GM10266 (cell line): ENCODE data around the gene CXCL12.

Experiments used
- DNase-seq: peaks from one replicate; pipeline ENCODE4 v3.0.0; 2012; ENCODE audit errors: extremely low spot score
- CTCF ChIP-seq: IDR thresholded peaks from 2 replicates; pipeline ENCODE4 v1.5.1; 2012; ENCODE audit warnings: mild to moderate bottlenecking, low read depth; ENCODE audit not compliant: control insufficient read depth, insufficient read depth; ENCODE audit errors: missing control alignments

Gene CXCL12

DNA sequence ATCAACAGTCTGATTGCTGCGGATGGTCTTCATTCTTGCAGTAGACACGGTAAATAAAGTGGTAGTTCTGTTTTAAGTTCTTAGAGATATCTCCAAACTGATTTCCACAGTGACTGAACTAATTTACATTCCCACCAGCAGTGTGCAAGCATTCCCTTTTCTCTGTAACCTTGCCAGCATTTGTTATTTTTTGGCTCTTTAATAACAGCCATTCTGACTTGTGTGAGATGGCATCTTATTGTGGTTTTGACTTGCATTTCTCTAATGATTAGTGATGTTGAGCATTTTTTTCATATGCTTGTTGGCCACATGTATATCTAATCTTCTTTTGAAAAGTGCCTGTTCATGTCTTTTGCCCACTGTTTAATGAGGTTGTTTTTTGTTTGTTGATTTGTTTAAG, 30.2 kb upstream of the CXCL12 start:
- no peak for DNase-seq
- TF ChIP-seq CTCF, result no peak

DNA sequence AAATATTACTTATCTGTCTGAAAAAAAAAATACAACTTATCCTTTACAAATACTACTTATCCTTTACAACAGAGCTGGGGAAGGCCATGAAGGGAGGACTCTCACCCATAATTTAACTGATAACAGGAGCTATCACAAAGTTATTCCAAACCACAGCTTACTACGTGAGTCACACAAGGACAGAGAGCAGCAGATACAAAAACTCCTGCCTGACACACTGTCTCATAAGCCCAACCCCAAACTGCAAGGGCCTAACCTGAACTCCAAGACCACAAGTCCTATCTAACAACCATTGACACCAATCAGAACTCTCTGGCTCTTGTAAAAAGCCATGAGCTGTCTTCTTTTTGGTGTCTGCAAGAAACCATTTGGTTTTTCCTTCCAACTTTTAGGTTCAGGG, 28.5 kb upstream of the CXCL12 start:
- DNase-seq, result no peak
- no peak for TF ChIP-seq CTCF

- TF ChIP-seq CTCF, result no peak
- no peak for DNase-seq
Observed at GRCh38 chr10:44411251-44411650, 26.4 kb upstream of the CXCL12 start.

DNA sequence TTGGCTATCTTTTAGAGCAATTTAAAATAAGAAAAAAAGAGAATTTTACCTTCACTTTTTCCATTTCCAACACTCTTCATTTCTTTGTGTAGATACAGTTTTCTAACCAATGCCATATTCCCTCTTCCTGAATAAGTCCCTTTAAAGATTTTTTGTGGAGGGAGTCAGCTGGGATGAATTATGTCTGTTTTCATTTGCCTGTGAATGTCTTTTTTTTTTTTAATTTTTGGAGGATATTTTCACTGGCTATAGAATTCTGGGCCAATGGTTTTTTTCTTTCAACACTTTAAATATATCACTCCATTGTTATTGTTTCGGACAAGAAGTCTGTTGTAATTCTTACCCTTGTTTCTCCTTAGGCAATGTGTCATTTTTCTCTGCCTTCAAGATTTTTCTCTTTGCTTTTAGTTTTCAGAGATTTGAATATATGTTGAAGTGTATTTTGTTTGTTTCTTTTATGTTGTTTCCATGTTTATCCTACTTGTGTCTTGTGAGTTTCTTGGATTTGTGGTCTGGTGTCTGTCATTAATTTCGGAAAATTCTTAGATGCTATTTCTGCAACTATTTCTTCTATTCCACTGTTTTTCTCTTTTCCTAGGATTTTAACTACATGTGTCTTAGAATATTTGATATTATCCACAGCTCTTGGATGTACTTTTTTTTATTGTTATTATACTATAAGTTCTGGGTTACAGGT, 20.0 kb upstream of the CXCL12 start:
- no peak for TF ChIP-seq CTCF
- DNase-seq, result no peak

DNA sequence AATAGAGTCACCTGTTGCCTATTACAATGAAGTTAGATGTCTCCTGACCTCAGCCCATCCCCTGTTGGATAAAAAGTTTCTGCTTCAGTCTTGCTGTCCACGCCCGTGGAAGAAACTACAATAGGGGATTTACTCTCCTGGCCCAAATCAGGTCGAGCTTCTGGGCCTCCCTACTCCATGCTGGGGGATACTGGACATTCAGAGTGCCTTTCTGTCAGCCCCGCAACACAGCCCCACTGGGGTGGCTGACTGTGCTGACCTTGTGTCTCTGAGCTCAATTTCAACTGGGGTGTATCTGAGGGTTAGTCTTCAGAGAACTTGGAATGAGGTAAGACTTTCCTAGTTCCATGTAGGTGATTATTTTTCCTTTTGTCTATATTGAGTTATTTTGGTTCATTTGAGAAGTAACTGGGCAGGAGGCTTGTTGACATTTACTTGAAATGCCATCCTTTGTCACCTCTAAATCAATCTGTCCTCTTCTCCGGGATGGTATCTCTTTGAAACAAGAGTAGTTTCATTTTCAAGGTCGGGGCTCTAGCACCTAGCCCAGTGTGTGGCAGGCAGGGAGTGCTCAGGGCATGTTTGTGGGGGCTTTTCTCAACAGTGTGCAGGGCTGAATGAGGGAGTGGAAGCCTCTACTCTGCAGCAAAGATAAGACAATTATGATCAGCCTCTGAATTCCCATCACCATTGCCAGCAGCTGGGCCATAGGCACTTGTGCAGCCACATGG, 17.7 kb upstream of the CXCL12 start:
- no peak for TF ChIP-seq CTCF
- DNase-seq, result no peak

- DNase-seq, result no peak
- TF ChIP-seq CTCF, result no peak
Observed at GRCh38 chr10:44400541-44400940, 15.6 kb upstream of the CXCL12 start.
